NCI-H2171 (cell line): Measurements from ENCODE around the gene SENP5.
A peak's percentile ranks its signal among the peaks of the same experiment; 100 is the strongest.
"Not testable (repeated sequence)": the region's sequence is repeated elsewhere in the genome, so short reads cannot be mapped to it uniquely, and the experiment has no call there.

Experiments
- DNase-seq: peaks from one replicate; lab custom pipeline; 2025; lab: John Stamatoyannopoulos, UW

The SENP5 gene, protein sequence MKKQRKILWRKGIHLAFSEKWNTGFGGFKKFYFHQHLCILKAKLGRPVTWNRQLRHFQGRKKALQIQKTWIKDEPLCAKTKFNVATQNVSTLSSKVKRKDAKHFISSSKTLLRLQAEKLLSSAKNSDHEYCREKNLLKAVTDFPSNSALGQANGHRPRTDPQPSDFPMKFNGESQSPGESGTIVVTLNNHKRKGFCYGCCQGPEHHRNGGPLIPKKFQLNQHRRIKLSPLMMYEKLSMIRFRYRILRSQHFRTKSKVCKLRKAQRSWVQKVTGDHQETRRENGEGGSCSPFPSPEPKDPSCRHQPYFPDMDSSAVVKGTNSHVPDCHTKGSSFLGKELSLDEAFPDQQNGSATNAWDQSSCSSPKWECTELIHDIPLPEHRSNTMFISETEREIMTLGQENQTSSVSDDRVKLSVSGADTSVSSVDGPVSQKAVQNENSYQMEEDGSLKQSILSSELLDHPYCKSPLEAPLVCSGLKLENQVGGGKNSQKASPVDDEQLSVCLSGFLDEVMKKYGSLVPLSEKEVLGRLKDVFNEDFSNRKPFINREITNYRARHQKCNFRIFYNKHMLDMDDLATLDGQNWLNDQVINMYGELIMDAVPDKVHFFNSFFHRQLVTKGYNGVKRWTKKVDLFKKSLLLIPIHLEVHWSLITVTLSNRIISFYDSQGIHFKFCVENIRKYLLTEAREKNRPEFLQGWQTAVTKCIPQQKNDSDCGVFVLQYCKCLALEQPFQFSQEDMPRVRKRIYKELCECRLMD

DNA sequence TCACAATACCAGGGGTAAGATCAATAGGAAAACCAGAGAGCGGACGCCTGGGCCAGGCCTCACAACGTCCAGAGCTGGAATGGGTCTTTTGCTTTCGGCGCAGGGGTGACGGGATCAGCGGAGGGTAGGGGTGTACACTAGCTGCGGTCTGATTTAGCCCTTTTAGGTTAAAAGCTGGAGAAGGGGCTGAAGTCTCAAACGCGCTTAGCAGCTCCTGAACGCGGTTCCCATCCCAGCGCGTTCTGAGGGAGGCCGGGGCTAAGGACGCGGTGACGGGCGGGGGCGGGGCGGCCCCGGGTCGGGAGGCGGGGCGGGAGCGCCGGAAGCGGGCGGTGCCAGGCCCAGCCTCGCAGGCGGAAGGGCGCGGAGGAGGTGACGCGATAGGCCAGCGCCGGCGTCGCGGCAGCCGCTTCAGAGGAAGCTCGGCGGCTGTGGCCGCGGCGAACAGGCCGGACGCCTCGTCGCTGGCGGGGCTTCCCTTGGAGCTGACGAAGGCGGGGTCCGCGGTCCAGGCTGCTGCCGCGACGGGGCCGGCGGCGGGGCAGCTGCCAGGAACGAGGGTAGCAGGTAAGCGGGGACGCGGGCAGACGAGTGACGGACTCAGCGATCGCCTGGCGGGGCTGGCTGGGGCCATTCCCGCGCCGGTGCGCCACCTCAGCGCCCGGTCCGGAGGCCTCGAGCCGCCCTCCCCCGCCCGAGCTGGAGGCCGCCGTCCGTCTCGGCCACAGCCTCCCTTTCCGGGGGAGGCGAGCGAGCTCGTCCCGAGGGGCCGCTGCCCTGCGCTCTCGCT, at the start of gene SENP5:
TSS of gene SENP5 (plus strand) at position 414 of the 790 bp plus-strand sequence. CDS start 17,262 bp downstream, outside the sequence.
- DNase-seq, result peak; percentile 91

DNA sequence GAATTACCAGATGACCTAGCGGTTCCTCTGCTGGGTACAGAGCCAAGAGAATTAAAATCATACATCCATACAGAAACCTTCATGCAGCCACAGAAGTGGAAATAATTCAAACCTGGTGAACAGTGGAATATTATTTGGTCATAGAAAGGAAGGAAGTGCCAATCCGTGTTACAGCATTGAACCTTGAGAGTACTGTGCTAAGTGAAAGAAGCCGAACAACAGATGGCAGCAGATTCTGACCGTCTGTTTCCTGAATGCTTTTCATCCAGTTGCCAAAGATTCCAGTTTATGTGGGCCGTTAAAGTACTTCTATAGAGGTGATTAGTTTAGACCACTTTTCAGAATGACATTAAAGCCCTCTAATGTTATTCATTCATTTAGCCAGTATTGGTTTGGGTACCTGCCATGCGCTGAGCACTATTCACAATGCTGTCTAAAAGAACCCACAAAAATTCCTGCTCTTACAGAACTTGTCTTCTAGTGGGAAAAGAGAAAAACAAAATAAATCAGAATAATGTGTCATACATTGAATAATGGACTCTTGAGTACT, 45.8 kb upstream of the SENP5 start:
- DNase-seq, result no peak

DNA sequence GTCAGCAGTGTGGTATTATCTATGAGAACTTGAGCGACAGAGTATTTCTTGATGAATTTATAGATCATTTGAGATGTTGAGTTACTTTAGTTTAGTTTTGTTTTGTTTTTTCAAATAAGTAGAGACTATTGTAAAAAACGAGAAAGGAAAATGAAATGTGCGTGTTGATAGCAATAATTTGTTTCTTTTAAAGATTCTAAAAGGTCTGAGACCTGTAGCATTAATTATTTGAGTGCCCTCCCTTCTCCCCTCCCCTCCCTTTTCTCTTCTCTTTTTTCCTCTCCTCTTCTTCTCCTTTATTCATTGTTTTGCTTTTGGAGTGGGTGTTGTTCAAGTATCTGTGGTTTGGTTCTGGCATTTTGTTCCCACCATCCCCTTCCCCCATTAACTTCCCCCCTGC, 38.1 kb upstream of the SENP5 start:
- DNase-seq, result not testable (repeated sequence)

DNA sequence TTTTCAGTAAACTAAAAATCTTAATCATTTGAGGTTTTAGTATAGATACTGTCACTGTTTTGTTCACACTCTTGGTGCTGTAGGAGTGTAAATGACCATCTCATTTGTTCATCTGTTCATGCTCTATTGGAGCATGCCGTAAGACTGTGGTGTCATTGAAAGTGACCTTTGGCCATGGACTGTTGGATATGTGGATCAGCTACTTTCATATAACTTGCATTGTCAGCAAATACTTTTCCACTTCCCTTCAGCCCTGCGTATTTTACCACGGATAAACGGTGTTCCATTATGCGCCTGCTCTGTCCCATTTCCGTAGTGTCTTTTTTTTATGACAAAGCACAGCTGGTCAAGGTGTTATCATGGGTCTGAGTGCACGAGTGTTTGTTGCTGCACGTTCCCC, 32.6 kb upstream of the SENP5 start:
- no peak for DNase-seq

DNA sequence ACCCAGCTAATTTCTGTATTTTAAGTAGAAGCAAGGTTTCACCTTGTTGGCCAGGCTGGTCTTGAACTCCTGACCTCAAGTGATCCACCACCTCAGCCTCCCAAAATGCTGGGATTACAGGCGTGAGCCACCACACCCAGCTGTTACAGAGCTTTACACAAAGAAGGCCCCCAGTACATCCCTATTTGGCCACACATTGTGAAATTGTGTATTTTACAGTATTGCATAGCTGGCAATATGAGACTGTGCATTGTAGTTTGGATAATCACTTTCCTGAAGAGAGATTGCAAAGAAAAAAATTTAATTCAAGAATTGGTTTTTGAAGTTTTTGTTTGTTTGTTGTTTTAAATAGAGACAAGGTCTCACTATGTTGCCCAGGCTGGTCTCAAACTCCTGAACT, 31.1 kb upstream of the SENP5 start:
- not testable (repeated sequence) for DNase-seq

DNA sequence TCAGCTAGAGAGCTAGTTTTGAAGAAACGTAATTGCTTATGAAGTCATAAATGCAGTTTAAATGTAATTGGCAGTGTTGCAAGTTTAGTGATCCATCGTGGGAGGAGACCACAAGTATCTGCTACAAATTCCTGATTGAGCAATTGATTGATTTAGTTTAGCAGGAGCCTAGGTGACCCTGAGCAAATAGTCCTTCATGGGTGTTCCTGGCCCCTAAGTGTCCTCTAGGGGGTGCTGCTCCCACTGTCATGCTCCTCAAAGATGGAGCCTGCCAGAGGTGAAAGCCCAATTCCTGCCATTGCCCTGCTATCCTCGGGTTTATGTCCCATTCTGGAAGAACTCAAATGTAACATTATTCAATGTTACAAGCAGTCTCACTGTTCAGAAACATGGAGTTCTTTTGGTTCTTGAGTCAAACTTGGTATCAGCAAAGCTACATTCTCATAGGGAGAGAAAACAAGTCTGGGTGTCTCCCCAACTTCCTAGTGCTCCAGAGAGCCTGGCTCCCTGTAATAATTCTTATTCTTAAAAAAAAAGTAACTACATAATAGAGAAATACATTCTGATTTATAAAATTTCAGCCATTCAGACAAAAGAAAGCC, 29.8 kb upstream of the SENP5 start:
- DNase-seq, result no peak

DNA sequence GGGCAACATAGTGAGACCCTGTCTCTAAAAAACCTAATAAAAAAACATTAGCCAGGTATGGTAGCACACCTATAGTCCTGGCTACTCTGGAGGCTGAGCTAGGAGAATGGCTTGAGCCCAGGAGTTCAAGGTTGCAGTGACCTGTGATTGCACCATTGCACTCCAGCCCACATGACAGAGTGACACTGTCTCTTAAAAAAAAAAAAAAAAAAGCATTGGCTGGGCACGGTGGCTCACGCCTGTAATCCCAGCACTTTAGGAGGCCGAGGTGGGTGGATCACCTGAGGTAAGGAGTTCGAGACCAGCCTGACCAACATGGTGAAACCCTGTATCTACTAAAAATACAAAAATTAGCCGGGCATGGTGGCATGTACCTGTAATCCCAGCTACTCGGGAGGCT, 28.4 kb upstream of the SENP5 start:
- DNase-seq, result not testable (repeated sequence)

DNA sequence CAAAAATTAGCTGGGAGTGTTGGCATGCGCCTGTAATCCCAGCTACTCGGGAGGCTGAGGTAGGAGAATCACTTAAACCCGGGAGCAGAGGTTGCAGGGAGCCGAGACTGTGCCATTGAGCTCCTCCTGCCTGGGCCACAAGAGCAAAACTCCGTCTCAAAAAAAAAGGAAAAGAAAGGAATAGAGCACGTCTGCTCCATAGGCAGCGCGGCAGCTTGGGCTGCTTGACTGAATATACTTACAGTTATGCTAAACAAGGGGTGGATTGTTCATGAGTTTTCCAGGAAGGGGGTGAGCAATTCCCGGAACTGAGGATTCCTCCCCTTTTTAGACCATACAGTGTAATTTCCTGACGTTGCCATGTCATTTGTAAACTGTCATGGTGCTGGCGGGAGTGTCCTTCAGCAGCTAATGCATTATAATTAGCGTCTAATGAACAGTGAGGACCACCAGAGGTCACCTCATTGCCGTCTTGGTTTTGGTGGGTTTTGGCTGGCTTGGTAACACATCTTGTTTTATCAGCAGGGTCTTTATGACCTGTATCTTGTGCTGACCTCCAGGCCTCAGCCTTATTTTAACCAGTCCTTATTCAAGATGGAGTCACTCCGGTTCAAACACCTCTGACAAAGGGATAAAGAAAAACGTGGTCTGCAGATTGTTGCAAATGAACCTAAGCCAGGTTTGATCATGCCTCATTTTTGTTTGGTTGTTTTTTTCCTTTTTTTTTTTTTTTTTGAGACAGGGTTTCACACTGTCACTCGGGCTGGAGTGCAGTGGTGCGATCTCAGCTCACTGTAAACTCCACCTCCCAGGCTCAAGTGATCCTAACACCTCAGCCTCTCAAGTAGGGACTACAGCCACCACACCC, 24.9 kb upstream of the SENP5 start:
- DNase-seq, result no peak

DNA sequence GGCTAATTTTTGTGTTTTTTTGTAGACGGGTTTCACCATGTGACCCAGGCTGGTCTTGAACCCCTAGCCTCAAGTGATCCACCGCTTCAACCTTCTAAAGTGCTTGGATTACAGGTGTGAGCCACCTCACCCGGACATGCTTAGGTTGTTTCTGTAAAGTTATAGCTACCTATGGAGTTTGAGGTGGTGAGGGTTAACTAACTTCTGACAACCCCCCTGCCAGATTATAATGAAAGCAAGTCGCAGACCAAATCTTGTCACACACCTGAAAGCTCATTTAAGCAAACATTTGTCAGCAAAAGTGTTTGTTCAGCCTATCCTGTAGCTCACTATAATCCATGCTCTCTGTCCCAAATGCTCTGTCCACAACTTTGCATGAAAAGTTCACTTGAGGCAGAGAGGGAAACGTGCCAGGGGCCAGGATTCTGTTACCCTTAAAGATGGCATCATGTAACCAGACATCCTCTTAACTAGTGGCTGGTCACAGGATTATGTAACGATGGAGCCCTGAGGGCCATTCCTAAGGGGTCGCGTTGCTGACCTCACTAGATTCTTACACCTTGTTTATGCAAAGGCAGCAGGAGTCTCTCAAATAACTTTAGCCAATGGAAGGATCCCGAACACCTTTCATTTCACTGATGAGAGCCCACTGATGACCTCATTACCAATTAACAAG, 24.1 kb upstream of the SENP5 start:
- no peak for DNase-seq

DNA sequence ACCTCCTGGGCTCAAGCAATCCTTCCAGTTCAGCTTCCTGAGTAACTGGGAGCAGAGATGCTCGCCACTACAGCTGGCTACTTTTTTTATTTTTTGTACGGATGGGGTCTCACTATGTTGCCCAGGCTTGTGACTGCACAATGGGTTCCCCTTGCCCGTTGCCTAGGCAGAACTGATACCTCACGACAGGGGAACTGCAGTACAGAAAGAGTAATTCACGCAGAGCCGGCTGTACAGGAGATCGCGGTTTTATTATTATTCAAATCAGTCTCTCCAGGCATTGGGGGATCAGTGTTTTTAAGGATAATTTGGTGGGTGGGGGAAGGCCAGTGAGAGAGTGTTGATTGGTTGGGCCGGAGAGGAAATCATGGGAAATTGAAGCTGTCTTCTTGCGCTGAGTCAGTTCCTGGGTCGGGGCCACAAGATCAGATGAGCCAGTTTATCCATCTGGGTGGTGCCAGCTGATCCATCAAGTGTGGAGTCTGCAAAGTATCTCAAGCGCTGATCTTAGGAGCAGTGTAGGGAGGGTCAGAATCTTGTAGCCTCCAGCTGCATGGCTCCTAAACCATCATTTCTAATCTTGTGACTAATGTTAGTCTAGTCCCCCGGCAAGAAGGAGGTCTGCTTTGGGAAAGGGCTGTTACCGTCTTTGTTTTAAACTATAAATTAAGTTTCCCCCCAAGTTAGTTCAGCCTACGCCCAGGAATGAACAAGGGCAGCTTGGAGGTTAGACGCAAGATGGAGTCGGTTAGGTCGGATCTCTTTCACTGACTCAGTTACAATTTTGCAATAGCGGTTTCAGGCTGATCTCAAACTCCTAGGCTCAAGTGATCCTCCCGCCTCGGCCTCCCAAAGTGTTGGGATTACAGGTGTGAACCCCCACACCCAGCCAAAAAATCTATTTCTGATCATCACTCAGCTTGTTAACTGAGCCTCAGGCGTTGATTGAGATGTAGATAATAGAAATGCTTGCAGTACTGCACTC, 23.2 kb upstream of the SENP5 start:
- DNase-seq, result not testable (repeated sequence)

DNA sequence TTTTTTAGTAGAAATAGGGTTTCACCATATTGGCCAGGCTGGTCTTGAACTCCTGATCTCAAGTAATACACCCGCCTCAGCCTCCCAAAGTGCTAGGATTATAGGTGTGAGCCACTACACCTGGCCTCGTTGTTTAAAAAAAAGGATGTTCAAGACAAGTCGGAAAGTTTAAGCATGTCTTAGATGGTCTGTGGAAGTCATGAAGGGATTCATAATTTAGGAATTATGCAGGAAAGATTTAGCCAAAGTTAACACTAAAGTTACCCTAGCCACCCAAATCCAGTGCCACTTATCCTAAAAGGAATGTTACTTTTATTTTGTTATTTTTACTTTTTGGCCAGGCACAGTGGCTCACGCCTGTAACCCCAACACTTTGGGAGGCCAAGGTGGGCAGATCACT, 19.3 kb upstream of the SENP5 start:
- not testable (repeated sequence) for DNase-seq

DNA sequence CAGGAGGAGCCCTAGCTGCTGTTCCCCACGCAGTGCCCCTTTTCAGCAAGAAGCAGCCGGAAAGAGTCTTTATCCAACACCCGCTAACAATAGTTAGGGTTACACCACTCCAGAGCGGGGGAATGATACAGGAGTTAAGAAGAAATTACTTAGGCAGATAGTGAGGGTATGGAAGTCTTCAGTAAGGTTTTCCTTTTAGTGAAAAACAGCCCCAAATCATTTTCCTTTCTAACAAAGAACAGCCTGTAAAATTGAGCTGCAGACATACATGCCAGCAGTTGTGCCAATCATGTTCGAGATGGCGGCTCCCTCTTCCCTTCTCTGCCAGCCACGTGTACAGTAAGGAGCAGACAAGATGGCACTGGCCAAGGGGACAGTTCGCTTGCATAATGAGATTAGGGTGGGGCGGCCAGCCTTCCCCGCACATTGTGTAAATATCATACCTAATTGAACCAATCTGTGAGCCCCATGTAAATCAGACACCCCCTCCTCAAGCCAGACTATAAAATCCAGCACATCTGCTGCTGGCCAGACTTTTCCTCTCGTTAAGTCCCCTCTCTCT, 18.5 kb upstream of the SENP5 start:
- DNase-seq, result no peak

DNA sequence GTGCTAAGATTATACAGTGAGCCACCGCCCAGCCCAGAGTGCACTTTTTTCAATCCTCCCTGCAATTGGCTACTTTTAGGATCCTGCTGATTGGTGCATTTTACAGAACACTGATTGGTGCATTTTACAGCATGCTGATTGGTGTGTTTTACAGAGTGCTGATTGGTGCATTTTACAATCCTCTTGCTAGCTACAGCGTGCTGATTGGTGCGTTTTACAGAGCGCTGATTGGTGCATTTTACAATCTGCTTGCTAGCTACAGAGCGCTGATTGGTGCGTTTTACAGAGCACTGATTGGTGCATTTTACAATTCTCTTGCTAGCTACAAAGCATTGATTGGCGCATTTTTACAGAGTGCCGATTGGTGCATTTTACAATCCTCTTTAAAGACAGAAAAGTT, 4.7 kb upstream of the SENP5 start:
- DNase-seq, result not testable (repeated sequence)

DNA sequence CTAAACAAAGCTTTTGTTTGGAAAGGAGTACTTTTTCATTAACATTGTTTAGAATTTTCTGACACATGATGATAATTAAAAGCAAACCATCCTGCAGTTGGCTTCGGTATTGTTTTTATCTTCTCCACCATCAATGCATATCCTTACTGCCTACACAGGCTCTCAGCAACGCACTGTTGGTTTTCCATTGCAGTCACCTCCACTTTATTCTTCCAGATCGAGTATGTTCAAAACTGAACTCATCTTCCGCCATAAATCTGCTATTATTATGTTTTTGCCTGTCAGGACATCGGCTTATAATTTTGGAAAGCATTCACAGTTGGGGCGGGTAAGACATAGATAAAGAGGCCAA, 589 bp upstream of the SENP5 start:
- DNase-seq, result no peak

DNA sequence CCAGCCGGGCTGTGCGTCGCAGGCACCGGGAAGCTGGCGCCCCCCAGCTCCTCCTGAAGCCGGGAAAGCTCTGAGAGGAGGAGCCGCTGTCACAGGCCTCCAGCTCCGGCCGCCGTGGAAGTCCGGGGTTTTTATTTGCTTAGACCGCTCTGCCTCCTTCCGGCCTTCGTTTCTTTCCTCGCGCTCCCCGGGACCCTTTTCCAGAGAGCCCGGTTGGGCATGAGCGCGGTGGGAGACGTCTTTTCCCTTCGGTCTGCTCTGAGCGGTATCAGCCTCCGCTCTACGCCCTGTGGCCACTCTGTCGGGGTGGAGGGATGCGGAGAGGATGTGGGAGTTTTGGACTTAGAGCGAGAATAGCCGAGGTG, 559 bp downstream of the SENP5 start:
- DNase-seq, result no peak

DNA sequence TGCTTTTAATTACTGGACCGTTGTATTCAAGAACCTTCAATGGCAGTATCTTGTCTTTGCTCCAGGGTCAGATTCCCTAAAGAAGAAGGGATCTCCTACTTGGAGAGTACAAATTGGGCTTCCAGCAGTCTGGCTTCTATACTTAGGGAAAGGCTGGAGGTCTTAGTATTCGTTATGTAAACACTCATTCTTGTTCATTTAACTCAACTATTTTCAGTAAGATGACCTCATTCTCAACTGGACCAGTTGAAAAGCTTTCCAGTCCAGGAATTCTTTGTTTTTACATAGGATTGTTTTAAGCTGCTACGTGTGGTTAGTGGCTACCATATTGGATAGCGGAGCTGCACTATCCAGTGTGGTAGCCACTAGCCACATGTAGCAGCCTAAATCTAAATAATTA, 4.6 kb downstream of the SENP5 start:
- DNase-seq, result no peak

DNA sequence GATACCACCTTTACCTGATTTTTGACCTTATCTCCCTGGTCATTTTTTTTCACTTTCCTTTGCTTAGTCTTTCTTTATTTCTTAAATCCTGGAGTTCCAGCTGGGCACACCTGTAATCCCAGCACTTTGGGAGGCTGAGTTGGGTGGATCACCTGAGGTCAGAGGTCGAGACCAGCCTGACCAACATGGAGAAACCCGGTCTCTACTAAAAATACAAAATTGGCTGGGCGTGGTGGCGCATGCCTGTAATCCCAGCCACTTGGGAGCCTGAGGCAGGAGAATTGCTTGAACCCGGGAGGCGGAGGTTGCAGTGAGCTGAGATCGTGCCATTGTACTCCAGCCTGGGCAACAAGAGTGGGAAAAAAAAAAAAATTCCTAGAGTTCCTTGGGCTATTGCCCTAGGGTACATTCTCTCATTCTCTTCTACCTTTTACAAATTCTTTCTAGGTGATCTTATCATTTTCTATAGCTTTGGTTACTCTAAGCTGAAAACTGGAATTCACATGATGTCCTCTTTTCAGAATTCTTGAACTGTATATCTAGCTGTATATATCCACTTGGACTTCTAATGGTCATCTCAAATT, 6.9 kb downstream of the SENP5 start:
- DNase-seq, result not testable (repeated sequence)

DNA sequence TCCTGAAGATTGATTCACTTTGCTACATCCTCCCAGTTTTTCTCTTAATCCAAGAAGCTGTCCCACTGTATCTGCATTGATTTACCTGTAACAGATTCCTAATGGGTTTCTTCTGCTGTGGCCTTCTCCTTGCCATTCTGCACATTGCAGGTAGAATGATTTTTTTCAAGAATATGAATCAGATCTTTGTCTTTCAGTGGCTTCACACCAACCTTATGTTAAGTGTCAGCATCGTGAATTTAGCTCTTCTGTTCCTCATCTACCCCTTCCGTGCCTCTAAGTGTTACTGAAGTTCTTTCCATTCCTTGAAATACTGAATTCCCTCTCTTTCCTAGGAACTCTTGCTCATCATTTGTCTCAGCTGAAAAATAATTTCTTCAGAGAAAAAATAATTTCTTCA, 7.5 kb downstream of the SENP5 start:
- DNase-seq, result no peak
